ENCODE results near the gene KAZN.

The KAZN gene

GRCh38 chr1:15153842-15154479, 555.5 kb downstream of the KAZN start:
- no peak for DNase-seq (ENCODE audit: extremely low read depth, low read depth)
- peak; percentile 60 for TF ChIP-seq CTCF (IDR thresholded peaks at IDR 0.05; ENCODE audit: low read depth, low read length)

GRCh38 chr1:15154480-15155036, 556.1 kb downstream of the KAZN start:
- DNase-seq (ENCODE audit: extremely low read depth, low read depth): no peak

GRCh38 chr1:15155191-15155590, 556.7 kb downstream of the KAZN start:
- TF ChIP-seq CTCF (IDR thresholded peaks at IDR 0.05; ENCODE audit: low read depth, low read length): no peak
- no peak for DNase-seq (ENCODE audit: extremely low read depth, low read depth)

More at GRCh38 chr1:15154480-15155036, 556.1 kb downstream of the KAZN start:
- TF ChIP-seq CTCF (IDR thresholded peaks at IDR 0.05; ENCODE audit: low read depth, low read length): no peak

- TF ChIP-seq CTCF (IDR thresholded peaks at IDR 0.05; ENCODE audit: low read depth, low read length): no peak
- DNase-seq (ENCODE audit: extremely low read depth, low read depth): no peak
Observed at GRCh38 chr1:15155888-15156741, 557.6 kb downstream of the KAZN start.

- DNase-seq (ENCODE audit: extremely low read depth, low read depth): no peak
- no peak for TF ChIP-seq CTCF (IDR thresholded peaks at IDR 0.05; ENCODE audit: low read depth, low read length)
Observed at GRCh38 chr1:15156807-15157380, 558.4 kb downstream of the KAZN start.

GRCh38 chr1:15157524-15158399, 559.3 kb downstream of the KAZN start:
- DNase-seq (ENCODE audit: extremely low read depth, low read depth): no peak
- no peak for TF ChIP-seq CTCF (IDR thresholded peaks at IDR 0.05; ENCODE audit: low read depth, low read length)
